GM18519 (cell line): ENCODE data around the gene NCBP2.

Experiments
- ATAC-seq: cut with Tn5 transposase; IDR thresholded peaks from one replicate; pipeline ENCODE4 v1.9.1; 2021; ENCODE audit warnings: mild to moderate bottlenecking, moderate library complexity; ENCODE audit not compliant: unreplicated experiment, low FRiP score

Gene NCBP2

DNA sequence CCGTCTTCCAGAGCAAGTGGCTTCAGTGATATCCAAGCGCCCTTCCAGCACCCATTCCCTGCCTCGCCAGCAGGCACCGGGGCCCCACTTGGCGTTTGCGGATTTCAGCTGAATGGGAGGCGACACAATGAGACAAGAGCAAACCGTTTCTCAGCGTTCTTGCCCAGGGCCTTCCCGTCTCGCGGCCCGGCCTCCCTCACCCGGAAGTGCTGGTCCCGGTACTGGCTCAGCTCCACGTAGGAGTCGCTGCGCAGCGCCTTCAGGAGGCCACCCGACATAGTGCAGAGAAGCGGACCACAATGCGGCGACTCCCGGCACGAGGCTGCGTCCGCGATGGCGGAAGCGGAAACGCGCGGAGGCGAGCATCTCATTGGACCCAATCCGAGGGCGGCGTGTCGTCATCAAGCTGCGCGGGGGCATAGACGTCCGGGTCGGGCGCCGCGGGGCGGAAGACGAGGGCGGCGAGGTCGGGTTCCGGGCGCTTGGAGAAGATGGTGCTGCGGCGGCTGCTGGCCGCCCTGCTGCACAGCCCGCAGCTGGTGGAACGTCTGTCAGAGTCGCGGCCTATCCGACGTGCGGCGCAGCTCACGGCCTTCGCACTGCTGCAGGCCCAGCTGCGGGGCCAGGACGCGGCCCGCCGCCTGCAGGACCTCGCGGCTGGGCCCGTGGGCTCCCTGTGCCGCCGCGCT, at the start of gene NCBP2:
NCBP2 (minus strand) TSS at position 303 of the 689 bp plus-strand sequence; CDS start at position 278, 25 bp downstream.
- peak; percentile 91 for ATAC-seq

DNA sequence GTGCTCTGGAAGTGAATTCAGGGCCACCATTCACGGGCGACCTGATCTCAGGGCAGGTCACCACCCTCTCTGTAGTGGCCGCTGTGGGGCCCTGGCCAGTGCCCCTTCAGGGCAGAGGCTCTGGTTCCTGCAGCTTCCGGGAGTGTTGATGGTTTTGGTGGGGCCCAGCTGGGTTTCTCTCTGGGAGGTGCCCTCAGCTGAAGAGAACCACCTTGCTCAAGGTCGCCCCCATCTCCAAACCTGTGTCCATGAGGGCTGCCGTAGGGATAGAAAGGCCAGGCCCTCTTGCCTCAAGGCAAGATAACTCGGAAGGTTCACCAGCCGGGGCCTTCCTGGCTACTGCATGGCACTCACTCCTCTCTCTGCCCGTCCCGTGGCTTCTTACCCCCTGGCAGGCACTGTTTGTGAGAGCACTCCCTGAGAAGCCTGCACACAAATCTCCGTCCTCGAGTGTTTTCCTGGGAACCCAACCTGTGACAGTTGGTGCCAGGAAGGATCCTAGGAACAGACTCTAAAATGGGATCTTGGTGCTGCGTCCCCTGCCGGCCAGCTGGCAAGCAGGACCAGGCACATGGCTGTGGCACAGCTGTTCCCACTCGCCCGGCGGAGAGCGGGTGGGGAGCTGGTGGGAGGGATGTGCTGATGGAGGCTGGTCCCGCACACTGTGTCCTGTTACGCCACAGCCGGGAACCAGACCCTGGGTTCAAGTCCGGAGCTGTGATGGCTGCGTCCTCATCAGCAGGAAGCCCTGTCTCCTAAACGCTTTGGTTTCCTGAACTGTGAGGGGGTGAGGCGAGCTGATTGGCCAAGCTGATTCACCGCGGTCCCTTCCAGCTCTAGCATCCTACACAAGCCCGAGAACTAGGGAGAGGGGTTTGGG, 49.5 kb upstream of the NCBP2 start:
- no peak for ATAC-seq

DNA sequence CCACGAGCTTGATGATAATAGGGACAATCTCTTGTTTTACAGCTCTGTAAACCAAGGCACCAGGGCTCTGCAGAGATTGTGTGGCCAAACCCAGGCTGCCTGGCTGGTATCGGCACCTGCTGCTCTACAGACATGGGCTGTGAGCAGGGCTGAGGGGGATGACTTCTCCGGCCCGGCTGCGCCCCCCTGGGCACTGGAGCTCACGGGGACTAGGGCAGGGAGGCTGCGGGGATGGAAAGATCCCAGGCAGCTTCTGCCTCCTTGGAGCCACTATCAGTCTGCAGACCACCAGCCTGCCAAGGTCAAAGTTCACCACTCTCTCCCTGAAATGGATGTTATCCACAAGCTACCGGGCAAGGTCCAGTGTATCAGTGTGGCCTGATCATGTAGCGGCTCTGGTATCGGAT, 48.3 kb upstream of the NCBP2 start:
- ATAC-seq, result no peak

DNA sequence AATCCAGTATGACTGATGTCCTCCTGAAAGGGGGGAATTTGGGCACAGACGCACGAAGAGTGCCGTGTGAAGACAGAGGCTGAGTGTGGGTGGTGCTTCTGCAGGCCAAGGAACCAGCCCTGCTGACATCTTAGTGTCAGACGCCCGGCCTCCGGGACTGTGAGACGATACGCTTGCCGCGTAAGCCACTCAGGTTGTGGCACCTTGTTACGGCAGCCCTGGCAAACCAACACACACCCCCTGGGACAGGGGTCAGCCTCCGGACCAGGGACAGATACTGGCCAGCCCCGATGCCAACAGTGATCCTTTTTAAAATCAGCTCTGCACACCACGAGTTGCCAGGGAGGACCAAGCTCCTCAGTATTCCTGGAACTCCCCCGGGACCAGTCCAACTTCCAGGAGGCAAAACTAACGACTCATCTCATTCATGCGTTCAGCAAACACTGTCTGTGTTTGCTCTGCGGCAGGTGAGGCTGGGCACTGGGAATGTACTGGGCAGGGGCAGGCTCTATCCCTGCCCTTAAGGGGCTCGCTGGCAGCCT, 47.5 kb upstream of the NCBP2 start:
- ATAC-seq, result no peak

DNA sequence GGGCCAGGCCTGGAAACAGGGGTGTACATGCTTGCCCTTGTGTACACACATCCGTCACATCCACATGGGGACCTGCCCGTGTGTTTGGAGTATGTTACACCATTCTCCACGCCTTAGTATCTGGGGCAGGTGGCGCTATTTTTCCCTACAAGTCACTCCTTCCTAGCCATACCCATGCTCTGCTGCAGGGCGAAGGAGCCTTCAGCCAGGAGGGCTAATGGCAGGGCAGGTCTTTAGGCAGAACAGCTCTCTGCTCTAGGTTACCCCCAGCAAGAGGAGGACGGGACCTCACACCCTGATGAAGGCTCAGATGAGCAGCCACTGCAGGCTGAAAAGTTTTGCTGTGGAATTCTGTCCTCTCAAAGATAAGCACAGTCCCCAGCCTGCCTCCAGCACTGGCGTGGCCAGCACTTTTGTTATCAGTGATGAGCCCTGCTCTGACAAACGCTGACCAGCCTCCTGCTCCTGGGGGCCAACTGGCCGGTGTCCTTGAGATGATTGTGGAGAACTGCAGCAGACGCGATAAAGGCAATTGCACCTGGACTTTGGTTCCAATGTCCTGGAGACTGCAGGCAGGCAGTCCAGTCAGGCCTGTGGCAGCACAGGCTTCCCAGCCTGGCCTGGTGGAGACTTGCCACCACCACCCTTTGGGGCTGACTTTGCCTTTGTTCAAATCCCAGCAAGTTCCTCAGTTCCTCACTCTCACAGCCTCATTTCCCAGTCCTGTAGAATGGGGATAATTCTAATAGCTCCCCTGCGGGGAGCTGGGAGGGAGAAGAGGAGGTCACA, 46.1 kb upstream of the NCBP2 start:
- ATAC-seq, result no peak

DNA sequence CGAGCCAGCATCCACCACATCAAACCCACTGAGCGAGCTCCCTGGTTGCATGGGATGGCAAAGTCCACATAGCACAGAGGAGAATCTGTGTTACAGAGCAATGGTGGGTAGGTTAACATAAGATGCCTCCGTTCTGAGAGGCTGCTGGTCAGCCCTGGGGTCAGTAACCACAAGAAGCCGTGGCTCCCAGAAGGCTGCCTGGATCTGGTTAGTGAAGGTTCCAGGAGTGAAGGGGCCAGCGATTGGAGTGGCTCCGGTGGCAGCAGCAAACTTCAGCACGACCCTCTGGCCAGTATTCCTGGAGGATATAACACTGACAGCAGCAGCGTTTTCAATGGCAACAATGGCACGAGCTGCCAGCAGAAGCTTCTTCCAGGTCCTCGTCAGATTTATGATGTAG, 44.7 kb upstream of the NCBP2 start:
- ATAC-seq, result no peak

DNA sequence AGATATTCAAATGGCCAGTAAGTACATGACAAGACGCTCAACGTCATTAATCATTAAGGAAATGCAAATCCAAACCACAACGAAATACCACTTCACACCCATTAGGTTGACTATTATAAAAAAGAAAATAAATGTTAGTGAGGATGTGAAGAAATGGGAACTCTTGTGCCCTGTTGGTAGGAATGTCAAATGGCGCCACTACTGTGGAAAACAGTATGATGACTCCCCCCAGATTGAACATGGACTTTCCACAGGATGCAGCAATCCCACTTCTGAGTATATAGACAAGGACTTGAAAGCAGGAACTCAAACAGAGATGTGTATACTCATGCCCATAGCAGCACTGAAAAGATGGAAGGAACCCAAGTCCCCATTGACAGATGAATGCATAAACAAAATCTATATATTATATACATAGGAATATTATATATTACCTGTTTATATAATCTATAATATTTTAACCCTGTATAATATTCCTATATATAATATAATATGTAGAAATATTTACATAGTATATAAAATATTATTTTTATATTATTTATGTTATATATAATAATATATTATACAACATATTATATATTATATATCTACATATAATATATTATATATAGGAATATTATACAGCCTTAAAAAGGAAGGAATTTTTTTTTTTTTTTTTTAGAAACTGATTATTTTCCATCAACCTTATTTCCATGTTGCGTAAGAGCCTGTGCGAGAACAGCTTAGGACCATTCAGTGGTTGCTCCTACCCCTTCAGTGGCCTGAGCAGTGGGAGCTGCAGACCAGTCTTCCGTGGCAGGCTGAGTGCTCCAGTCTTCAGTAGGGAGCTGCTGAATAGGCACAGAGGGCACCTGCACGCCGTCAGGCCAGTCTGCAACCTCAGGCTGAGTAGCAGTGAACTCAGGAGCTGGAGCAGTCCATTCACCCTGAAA, 43.9 kb upstream of the NCBP2 start:
- no peak for ATAC-seq

DNA sequence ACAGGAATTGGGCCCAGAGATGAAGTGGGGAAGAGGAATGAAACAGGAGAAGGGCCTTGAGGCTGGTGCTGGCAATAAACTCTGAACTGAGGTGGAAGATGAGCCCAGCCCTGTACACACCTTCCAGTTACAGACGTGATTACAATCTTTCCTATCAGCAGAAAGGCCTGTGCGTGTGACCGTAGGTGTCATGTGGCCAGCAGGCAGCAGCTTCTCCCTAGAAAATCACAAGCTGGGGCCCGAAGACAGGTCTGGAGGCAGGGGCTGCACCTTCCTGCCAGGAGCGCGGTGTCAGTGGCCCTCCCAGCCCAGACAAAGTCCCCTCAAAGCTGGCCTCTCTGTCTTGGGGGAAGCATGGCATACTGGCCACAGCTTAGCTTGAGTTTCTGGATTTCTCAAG, 43.0 kb upstream of the NCBP2 start:
- ATAC-seq, result no peak

DNA sequence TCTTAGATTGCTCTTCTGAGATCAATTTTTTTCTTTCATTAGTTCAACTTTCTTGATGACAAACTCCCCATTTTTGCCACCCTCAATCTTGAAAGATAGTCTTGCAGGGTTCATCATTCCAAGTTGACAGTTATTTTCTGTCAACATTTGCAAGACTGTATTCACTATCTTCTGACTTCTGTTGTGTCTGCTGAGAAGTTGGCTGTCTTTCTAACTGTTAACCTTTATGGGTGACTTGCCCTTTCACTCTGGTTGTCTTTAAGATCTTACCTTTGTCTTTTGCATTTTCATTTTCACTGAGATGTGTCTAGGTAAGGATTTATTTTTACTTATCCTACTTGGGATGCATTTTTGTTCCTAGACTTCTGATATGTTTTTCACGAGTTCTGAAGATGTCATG, 40.9 kb upstream of the NCBP2 start:
- ATAC-seq, result no peak

DNA sequence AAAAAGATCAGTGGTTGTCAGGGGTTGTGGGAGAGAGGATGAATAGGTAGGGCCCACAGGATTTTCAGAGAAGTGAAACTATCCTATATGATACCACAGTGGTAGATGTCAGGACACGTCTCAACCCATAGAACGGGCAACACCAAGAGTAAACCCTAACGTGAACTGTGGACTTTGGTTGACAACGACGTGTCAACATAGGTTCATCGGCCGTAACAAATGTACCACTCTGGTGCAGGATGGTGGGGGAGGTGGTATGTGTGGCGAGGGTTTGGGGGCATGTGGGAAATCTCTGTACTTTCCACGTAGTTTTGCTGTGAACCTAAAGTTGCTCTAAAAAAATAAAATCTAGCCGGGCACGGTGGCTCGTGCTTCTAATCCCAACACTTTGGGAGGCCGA, 39.3 kb upstream of the NCBP2 start:
- ATAC-seq, result no peak

DNA sequence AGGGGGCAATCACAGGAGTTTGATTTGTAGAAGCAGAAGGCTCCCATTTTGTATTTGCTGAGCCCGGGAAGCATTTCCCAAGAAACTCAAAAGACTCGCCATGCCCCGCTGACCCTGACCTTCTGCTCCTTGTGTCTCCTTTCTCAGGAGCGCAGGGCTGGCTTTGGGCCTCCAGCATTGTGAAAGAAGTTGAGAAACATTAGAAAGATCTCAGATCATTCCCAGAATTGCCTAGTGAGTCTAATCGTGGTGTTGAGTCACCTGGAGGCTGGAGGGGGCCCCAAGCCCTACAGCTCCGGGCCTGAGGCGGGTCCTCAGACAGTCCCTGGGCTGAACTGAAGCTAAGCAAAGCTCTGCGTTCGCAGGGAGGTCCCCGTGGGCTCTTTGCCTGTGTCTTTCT, 37.2 kb upstream of the NCBP2 start:
- no peak for ATAC-seq

DNA sequence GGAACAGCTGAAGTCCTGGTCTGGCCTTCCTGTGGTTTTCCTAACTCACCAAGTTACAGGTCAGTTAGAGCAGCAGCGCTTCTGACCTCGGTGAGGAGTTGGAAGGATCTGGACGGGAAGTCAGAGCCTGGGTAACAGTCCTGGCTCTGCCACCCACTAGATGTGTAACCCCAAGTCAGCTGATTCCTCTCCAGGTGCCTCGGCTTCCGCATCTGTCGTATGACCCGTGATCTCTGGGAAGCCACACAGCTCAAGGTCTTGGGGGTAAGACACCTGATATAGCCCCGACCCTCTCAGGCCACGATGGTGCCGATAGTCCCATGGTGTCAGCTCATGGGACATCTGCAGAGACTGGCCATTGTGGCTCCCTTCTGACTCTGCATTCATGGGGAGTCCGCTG, 34.6 kb upstream of the NCBP2 start:
- ATAC-seq, result no peak

DNA sequence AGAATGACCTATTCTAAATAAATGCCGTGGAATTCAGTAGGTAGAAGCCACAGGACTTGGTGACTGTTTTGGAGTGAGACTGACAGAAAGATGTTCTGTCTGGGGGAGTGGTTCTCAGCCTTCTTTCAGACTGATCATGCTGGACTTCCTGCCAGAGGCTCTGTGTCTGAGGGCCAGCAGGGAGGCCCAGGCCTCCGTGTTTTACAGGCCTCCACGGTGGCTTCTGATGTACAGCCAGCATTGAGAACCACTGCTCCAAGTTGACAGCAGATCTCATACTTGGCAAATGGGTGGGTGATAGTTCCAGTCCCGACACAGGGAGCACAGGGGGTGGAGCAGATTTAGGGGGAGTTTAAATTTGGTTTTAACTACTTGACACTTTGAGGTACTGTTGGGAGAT, 33.0 kb upstream of the NCBP2 start:
- ATAC-seq, result no peak

DNA sequence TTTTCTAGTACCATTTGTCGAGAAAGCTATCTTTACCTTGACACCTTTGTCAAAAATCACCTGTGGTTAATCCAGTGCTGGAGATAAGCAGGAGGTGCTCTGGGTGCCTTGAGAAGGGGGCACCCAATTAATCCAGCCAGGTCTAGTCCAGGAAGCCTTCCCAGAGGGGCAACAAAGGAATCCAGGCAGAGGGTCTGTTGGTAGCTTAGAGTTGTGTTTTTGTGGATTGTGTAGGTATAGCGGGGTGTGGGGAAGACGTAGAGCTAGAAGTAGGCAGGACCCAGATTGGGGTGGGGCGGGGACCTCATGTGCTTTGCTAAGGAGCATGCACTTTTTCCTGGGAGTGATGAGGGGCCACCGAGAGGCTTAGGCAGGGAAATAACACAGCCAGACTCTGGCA, 32.3 kb upstream of the NCBP2 start:
- ATAC-seq, result no peak

DNA sequence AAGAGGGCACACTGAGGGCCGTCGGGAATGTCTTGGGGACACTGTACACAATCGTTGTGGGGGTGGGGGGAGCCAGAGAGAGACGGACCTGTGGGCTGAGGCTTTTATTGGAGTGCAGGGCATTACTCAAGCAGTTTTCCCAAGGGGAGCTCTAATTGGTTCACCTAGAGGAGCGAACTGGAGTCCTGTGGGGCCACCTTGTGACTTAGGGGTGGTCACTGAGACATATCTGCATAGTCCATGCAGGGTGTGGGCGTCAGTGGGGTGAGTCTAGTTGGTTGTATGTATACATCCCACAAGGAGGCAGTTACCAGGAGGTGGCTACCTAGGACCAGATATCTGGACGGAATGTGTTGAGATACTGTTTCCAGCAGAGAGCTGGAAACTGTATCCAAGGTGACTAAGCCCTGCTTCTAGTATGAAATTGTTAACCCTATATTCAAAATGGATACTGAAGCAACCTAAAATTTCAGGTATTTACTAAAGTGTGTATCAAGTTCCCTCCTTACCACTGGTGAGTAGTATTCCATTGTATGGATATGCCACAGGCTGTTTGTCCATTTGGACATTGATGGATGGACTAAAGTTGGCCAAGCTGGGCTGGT, 28.9 kb upstream of the NCBP2 start:
- no peak for ATAC-seq

DNA sequence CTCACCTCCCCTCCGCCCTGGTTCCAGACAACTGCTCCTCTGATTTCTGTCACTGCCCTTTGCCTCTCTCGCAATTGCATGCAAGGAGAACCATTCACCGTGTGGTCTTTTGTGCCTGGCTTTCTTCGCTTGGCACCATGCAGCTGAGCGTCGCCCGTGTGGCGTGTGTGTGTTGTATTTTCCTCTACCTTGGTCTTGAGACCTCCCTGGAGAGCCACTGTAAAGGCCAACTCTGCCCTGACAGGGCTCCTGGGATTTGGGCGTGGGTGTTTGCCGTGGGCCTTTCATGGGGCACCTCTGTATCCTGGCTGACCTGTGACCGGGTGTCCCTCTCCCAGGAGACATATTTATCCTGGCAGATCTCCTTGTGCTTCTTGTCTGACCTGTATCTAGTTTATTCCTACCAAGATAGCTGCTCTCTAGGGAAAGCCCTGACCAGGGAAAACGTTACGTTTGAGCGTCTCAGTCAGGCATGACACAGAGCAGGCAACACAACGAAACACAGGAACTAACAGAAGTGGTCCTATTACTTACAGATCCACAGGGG, 28.3 kb upstream of the NCBP2 start:
- ATAC-seq, result no peak

DNA sequence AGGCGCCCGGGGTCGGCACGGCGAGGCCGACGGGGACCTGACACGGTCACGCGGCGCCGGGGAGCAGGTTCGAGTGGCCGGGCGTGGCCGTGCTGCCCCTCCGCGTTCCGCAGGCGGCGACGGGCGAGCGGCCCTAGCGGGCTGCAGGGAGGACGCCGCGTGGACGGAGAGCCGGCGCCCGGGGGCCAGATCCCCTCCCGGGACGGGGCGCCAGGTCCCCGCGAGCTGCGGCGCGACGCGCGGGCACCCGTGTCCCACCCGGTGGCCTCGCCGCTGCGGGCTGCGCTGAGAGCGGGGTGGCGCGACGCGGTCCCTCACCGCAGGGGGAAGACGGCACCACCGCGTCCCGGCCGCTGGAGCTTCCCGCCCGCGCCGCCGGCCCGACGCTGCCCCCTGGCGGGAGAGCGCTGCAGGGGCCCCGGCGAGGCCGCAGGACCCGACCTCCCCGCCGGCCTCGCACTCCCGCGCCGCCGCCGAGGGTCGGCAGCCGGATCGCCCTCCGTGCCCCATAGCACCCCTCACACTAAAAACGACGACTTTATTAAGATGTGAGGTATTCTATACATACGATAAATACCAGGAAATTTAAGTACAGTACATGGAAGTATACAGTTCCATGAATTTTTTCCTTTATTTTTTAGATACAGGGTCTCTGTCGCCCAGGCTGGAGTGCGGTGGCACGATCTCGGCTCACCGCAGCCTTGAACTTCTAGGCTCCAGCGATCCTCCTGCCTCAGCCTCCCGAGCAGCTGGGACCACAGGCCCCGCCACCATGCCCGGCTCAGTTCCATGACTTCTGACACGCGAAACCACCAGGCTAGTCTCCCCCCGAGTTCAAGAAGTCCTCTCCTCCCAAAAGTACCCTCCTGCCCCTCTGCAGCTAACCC, 27.6 kb upstream of the NCBP2 start:
- no peak for ATAC-seq

DNA sequence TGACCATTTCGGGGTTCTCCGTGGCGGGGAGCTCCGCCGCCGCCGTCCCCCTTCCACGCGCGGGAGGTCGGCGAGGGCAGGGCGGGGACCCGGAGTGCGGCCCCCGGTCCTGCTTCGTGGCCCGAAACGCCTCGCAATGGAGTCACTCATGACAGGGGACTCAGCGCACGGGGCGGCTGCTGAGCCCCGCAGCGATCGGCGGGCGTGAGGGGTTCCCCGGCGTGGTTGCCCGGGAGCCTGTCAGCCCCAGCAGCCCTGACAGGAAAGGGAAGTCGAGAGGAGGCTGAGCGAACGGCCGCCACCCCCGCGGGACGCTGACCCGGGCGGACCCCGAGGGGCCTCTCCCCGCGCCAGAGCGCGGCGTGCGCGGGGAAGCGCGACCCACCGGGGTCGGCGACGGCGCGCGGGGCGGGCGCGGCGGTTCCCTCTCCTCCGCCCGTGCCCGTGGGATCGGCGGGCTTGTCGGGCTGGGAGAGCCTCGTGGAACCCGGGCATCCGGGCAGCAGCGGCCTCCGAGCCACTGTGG, 26.9 kb upstream of the NCBP2 start:
- ATAC-seq, result no peak
